Testis (tissue), 2 donors: ENCODE data around the gene WNK2.

ENCODE experiments used
- CTCF ChIP-seq, 3 experiments: fragments of 450-650 bp in 2 of 3; fragments of 200-600 bp in 1 of 3; sonication (generic) in 1 of 3; IDR thresholded peaks; one replicate each; pipeline ENCODE4 v1.5.1; 2016 to 2019; ENCODE audit warnings: antibody characterized with exemption in 3 of 3, mild to moderate bottlenecking in 2 of 3, moderate library complexity in 1 of 3
- POLR2A ChIP-seq: fragments of 450-650 bp; IDR thresholded peaks from one replicate; pipeline ENCODE4 v1.6.1; 2017; ENCODE audit warnings: antibody characterized with exemption, mild to moderate bottlenecking, moderate library complexity

GRCh38 chr9:93357649-93358048 is 173.7 kb downstream of the WNK2 start:
- no peak for TF ChIP-seq CTCF (IDR thresholded peaks at IDR 0.05)
- no peak for TF ChIP-seq POLR2A
